Dermis microvascular lymphatic vessel endothelial cell (primary cell): ENCODE results near the gene TCEAL1. TPM values are rescaled to one million over a fixed set of nuclear protein-coding genes. Genes with fewer than 3 reads are reported as not detected.
"Not testable (repeated sequence)": the region's sequence is repeated elsewhere in the genome, so short reads cannot be mapped to it uniquely, and the experiment has no call there.

Source experiments
- DNase-seq, 2 donors: peaks; one replicate each; pipeline versions ENCODE4 v3.0.0 to v3.0.0-alpha.2; 2010; ENCODE audit warnings: low read depth in 2 of 2
- total RNA-seq: library from RNA; depleted of rRNA; stranded (reverse); fragments of >200 nt; gene quantifications from 2 replicates; pipeline ENCODE4 v1.2.1, GENCODE V29; 2014

The TCEAL1 gene, protein sequence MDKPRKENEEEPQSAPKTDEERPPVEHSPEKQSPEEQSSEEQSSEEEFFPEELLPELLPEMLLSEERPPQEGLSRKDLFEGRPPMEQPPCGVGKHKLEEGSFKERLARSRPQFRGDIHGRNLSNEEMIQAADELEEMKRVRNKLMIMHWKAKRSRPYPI
- 14.5 and 15.0 TPM in 2 replicates for total RNA-seq

DNA sequence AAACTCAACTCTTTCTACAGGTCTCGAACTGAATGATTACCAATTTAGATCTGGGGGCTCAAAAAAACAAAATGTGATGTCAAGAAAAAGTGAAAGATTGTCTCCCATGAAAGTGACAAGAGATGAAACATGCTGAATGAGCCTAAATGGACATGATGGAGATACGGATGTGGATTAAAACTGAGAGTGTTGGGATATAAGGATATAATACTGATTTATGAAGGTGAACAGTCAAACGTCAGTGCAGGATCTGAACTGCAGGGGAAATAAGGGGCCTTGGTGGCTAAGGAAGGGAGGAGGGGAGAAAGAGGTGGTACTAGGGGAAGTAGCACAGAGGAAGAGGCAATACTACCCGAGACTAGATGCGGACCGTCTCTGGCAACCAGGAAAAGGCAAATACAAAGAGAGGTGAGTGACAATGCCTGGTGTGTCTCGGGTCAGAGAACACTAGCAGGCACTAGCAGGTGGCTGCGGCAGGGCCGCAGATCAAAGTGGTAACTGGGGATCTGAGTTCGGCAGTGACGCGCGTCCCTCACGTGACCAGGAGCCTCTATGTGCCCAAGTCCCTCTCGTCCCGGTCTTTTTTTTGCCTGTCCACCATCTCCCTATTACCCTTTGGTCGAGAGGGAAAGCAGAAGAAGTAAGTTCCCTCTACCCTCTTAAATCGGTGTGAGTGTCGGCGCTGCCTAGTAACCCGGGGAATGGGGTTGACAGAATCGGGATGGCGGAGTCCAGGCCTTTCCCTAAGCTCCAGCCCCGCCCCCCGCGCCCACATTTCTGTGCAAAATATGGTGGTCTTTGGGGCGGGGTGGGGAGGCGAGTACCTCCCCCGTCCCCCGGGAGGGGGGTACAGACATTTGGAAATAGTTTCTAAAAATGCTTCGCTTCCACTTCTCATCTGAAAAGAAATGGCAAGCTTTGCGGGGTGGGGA, at the start of gene TCEAL1:
TCEAL1 (plus strand) TSS at position 590 of the 932 bp plus-strand sequence. CDS start 942 bp downstream, outside the sequence.
- peak; percentile 7 to 57 for DNase-seq

DNA sequence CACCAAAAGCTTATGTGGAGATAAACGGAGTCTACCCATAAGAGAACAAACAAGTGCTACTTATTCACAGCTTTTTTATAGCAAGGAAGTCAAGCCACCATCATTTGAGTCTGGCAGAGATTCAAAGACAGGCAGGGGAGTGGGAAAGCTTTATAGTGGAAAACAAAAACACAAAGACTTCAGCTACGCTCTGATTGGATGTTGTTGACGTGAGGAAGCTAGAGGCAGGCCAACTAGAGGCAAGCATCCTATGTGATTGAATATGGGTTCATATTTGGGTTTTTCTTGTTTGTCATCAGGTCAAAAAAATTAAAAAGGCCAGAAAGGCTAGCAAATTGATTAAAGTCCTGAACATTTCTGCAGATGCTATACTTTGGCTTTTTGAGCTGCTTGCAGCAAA, 44.2 kb upstream of the TCEAL1 start:
- DNase-seq = peak in 1 of 2 donors; percentile 37

DNA sequence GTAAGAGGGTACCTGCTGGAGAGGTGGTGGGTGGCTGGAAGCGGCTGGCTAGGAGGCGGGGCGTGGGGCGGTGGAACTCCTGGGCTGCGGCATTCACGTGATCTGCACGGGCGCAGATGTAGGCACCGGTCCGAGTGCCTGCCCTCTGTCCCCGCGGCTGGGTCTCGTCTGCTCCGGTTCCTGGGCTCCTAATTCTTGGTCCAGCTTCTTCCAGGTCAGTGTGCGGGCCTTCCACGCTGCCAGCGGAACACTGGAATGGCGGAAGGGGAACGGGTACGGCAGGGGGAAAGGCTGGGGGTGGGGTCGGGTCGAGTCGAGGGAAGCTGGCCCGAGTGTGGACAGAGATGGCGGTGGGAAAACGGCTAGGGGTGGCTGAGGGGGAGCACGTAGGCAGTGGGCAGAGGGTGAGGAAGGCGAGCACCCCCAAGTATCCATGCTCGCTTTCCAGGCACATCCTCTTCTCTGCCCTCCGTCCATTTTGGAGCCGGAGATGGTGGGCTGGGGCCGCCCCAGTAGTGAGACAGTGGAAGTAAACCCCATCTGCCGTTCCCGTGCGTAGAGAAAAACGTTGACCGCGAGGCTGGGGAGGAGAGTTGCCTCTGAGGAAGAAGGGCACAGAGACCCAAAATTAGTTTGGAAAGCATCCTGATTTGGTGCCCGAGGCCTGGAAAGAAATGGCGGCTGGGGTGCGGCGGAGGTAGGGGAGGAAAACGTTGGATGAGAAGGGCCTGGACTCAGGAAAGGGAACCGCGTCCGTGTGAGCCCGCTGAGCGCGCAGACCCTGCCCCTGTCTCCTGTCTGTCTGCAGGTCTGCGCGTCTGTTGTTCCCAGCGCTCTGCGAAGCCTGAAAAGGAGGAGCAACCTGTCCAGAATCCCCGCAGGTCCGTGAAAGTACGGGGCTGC, 43.1 kb upstream of the TCEAL1 start, which contains the start of gene TCEAL4:
TCEAL4 (plus strand) TSS at position 105 of the 903 bp plus-strand sequence. CDS start 1,161 bp downstream, outside the sequence.
- peak in 1 of 2 donors; percentile 48 for DNase-seq

DNA sequence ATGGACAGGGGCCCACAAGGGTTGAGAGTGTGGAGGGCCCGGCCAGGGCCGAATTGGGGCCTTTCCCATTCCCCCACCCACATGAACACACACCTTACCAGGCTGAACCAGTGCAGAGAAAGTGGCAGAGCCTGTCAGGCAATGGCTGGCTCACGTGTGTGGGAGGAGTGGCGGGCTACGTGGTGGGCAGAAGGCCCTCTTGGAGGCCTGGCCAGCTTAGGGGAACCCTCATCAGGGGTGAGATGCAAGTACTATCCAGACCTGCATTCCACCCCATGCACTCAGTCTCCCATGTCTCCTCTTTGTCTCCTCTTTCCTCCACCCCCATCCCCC, 42.5 kb upstream of the TCEAL1 start:
- peak in 1 of 2 donors; percentile 6 for DNase-seq

DNA sequence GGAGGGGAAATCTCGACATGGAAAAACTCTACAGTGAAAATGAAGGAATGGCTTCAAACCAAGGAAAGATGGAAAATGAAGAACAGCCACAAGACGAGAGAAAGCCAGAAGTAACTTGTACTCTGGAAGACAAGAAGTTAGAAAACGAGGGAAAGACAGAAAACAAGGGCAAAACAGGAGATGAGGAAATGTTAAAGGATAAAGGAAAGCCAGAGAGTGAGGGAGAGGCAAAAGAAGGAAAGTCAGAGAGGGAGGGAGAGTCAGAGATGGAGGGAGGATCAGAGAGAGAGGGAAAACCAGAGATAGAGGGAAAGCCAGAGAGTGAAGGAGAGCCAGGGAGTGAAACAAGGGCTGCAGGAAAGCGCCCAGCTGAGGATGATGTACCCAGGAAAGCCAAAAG, 42.1 kb upstream of the TCEAL1 start:
- no peak for DNase-seq

DNA sequence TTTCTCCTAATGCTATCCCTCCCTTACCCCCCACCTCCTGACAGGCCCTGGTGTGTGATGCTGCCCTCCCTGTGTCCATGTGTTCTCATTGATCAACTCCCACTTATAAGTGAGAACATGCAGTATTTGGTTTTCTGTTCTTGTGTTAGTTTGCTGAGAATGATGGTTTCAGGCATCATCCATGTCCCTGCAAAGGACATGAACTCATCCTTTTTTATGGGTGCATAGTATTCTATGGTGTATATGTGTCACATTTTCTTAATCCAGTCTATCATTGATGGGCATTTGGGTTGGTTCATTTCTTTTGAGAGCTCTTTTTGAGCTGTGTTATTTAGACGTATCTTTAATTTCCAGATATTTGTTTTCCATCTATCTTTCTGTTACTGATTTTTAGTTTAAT, 36.5 kb upstream of the TCEAL1 start:
- DNase-seq = not testable (repeated sequence)

DNA sequence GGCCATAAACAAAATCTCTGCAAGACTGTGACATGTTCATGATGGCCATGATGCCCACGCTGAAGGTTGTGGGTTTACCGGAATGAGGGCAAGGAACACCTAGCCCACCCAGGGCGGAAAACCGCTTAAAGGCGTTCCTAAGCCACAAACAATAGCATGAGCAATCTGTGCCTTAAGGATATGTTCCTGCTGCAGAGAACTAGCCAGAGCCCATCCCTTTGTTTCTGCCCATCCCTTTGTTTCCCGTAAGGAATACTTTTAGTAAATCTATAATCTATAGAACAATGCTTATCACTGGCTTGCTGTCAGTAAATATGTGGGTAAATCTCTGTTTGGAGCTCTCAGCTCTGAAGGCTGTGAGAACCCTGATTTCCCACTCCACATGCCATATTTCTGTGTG, 33.6 kb upstream of the TCEAL1 start:
- not testable (repeated sequence) for DNase-seq

DNA sequence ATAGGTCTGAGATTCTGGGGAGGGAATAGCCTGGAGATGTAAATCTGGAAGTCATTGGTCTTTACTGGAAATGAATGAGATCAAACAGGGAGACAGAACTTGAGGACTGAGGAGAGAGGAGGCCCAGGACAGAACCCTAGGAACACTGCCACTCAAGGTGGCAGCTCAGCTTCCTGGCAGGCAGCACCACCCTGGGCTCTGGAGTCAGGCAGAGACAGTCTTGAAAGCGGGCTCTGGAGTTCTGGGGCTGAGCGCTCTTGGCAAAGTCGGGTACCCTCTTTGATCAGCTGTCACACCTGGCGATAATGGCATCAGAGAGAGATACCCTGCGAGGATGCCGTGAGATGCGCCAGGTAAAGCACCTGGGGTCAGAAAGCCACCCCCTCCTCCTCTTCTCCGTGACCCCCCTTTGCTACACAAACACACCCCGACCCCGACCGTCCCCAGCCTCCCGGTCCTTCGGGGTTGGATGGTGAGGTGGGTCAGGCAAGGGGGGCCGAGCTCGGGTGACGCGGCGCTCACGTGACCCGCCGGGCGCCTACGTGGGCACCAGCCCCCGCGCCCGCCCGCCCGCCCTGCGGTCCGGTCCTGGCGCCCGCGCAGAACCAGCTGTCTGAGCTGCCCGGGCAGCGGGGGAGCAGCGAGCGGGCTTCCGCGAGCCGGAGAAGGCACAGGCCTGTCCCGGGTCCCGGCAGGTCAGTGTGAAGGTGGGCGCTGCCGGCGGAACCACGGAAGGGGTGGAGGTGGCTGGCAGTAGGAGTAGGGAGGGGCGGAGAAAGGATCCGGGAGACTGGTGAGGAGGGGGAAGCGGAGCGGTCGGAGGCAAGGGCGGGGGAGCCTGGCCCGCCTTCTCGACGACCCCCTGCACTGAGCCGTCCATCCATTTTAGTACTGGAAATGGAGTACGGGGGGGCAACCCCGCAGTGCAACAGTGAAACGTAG, 21.1 kb upstream of the TCEAL1 start, which contains the start of gene TCEAL3:
TCEAL3 (plus strand) TSS at position 600 of the 942 bp plus-strand sequence. CDS start 1,102 bp downstream, outside the sequence.
- DNase-seq = peak in 1 of 2 donors; percentile 52

DNA sequence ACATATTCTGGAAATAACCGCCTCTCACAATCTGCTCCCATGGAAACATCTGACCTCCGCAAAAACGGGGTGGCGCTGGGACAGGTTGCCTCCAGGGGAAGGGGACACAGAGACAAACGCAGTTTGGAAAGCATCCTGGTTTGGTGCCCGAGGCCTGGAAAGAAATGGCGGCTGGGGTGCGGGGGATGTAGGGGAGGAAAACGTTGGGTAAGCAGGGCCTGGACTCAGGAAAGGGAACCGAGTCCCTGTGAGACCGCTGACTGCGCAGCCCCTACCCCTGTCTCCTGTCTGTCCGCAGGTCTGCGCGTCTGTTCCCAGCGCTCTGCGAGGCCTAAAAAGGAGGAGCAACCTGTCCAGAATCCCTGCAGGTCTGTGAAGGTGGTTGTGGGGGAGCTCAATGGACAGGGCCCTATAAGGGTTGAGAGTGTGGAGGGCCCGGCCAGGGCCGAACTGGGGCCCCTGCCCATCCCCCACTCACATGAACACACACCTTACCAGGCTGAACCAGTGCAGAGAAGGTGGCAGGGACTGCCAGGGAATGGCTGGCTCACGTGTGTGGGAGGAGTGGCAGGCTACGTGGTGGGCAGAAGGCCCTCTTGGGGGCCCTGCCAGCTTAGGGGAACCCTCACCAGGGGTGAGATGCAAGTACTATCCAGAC, 20.3 kb upstream of the TCEAL1 start:
- DNase-seq = peak in 1 of 2 donors; percentile 3

DNA sequence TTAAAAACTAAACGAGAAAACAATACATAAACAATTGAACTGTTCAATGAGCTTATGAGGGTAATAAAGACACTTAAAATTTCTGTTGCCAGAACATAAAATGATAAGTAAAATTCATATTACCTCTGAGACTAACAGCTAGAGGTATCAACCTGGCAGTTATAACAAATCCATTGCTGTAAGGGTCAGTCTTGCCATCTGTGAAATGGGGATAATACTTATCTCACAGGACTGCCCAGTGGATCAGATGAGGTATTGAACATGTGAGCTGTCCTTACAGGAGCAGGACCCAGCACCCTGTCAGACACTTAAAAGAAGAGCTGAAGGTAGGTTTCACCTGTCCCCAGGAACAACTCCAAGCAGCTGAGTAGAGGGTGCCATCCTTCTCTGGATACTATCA, 18.5 kb upstream of the TCEAL1 start:
- no peak for DNase-seq

DNA sequence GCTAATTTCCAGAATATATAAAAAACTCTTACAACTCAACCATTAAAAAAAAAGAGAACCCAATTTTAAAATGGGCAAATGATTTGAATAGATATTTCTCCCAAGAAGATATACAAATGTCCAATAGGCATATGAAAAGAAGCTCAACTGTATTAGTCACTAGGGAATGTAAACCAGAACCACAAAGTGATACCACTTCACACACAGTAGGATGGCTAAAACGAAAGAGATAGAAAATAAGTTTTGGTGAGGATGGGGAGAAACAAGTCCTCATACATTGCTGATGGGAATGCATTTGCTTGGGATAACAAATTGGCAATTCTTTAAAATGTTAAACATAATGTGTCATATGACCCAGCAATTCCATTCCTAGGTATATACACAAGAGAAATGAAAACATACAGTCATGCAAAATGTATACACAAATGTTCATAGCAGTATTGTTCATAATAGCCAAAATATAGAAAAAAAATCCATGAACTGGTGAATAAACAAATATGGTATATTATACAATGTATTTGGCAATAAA, 15.3 kb upstream of the TCEAL1 start:
- DNase-seq = no peak

DNA sequence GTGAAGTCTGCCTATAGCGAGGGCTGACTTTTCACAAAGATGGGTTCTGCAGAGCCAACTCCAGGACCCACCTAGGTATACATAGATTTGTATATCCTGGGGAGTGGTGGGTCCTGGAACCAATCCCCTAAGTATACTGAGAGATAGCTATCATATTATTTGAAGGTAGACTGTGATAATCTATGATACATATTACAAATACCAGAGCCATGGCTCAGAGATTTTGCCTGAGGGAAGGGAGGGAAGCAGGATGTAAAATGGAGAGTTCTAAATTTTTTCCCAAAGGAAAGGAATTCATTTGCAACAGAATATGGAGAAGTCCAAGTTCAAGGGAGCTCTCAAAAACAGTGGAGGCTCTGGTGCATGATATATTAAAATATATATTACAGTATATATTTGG, 13.8 kb upstream of the TCEAL1 start:
- no peak for DNase-seq

DNA sequence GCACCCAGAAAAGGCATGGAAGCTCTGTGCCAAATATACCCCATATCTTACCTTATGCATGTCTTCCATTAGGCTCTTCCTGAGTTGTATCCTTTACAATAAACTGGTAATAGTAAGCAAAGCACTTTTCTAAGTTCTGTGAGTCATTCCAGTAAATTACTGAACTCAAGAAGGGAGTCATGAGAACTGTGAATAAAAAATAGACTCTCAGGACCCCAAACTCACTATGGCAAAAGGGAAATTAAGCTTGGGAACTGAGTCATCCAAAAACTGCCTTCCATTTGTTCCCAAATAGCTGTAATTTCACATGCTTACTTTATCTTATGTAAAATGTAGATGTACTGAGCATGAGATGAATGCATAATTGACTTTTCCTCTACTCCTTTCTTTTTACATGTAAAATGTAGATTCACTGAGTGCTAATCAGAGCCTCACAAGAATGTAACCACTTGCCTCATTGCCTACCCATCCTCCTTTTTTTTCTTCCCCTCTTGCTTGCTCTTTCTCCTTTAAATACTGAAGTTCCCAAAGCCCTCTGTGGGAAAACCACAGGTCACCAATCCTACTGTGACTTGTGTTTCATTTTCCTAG, 12.9 kb upstream of the TCEAL1 start:
- no peak for DNase-seq

DNA sequence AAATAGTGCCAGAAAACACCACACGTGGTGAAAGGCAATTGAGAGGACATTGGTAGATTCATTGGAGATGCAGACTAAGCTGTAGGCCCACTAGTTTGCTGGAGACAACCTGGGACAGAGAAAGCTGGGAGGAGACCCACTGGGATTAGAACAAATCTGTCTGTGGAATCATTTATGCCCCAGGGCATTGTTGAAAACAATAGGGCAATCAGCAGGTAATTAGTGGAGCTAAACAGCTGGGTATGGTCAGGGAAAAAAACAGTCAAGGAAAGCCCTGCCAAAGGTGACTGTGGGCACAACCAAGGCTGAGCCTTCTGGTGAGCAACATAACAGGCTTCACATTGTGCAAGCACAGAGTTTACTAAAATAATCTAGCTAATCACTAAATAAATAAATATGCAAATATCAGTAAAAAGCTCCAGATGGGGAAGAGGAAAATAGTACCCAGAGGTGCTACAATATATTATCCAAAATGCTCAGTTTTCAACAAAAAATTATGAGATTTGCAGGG, 12.0 kb upstream of the TCEAL1 start:
- DNase-seq = no peak

DNA sequence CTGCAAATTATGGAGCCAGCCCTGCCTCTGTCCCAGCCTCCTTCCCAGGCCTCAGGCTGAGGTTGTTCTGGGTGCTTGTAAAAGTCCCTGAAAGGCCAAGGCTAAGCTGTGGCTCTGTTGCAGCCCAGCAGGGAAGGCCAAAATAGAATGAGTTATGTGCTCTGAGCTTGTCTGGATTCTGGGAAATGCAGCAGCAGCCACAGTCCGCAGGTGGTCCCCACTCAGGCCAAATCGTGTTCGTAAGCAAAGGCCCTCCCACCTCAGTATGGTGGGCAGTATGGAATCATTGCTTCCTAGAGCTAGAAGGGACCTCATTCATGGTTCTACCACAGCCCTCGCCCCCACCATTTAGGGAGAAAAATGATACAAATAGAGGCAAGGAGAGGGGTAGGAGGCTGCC, 4.7 kb upstream of the TCEAL1 start:
- DNase-seq = no peak

DNA sequence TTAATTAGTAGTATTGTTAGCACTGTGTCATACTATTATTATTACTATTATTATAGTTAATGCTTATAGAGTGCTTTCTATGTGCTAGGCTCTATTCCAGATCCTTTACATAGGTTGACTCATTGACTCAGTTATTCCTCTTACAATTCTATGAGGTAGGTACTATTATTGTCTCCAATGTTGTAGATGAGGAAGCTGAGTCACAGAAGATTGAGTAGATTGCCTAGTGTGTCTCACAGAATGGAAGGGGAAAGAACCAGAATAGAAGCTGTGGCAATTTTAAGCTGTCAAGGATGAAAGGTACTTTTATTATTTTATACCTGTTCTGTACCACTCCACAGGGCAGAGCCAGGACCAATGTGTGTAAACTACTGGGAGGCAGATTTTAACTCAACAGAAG, 1.9 kb upstream of the TCEAL1 start:
- peak in 1 of 2 donors; percentile 61 for DNase-seq

DNA sequence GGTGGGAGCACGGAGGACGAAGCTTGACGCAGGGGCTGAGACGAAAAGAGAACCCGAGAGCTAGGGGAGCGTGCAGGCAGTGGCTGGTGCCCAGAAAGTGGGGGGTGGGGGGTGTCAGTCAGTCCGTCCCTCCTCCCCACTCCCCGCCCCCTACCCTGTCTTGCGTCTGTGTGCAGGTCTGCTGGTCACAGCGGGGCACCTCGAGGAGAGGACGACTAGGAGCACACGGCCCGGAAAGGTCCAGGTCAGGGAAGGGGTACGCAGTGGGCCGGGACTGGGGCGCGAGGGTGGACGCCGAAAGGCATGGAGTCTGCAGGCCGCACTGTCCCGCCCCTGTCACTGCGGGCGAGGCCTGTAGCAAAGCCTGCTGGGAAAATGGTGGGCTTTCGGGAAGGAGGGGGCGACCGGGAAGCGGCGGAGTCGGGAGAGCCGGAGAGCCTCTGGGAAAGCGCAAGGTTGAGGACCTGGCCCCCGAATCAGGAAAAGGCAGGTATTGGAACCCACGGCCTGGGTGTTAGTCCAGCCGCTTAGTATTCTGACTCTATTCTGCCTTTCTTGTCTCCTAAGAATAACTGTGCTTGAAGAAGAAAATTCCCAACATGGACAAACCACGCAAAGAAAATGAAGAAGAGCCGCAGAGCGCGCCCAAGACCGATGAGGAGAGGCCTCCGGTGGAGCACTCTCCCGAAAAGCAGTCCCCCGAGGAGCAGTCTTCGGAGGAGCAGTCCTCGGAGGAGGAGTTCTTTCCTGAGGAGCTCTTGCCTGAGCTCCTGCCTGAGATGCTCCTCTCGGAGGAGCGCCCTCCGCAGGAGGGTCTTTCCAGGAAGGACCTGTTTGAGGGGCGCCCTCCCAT, 769 bp downstream of the TCEAL1 start:
- peak; percentile 16 to 65 for DNase-seq

DNA sequence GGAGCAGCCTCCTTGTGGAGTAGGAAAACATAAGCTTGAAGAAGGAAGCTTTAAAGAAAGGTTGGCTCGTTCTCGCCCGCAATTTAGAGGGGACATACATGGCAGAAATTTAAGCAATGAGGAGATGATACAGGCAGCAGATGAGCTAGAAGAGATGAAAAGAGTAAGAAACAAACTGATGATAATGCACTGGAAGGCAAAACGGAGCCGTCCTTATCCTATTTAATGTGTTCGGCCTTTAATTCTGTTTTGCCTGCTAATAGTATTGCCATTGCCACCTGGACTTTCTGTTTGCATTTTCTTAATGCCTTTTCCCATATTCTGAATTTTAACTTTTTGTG, 1.4 kb downstream of the TCEAL1 start:
- no peak for DNase-seq
